Posterior cingulate gyrus (tissue), 11 donors: Measurements from ENCODE around the gene GLCE.

Experiments
- DNase-seq, 10 donors: peaks; one replicate each; pipeline versions ENCODE4 v3.0.0 to v3.0.0-alpha.2; 2020 to 2021; ENCODE audit warnings: mixed read lengths in 3 of 10
- intact Hi-C: fragments of 100-400 bp; cut with DNase I; formaldehyde crosslinking; loops from one replicate; pipeline ENCODE4 v1.15.1; 2023

GLCE gene

GRCh38 chr15:69313432-69314000 lies 153.1 kb downstream of the GLCE start:
- intact Hi-C loops = no loop called here
- peak in 2 of 10 donors; percentile 40 to 45 for DNase-seq

GRCh38 chr15:69314131-69314530 lies 153.7 kb downstream of the GLCE start:
- intact Hi-C loops = no loop called here
- DNase-seq = peak in 2 of 10 donors; percentile 35 to 64

GRCh38 chr15:69314736-69315135 lies 154.3 kb downstream of the GLCE start:
- peak in 1 of 10 donors; percentile 59 for DNase-seq
- intact Hi-C loops = no loop called here

- intact Hi-C loops = no loop called here
- DNase-seq = peak in 1 of 10 donors; percentile 45
Observed at GRCh38 chr15:69315402-69316110, 155.1 kb downstream of the GLCE start.

- peak in 1 of 10 donors; percentile 45 for DNase-seq
Observed at GRCh38 chr15:69316291-69316690, 155.9 kb downstream of the GLCE start.

DNA sequence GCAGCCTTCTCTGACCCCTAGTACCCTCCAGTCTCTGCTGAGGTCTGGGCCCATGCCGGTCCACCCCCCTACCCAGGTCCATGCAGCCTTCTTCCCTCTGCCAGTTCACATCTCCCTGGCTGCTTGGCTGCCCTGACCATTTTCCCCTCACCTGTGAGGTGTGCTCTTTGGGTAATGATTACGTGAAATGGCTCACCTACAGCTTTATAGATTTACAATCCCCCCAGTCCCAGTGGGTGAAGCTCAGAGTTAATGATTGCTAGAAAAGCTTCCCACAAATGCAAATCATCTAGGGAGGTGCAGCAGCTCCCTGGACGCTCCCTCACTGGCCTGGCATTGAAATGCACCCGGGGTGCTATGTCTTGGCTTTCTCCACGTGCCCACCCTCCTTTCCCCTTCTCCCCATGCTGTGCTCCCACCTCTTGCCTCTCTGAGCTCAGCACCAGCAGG lies 157.0 kb downstream of the GLCE start:
- no peak for DNase-seq

More at GRCh38 chr15:69316291-69316690, 155.9 kb downstream of the GLCE start:
- intact Hi-C loops = no loop called here

DNA sequence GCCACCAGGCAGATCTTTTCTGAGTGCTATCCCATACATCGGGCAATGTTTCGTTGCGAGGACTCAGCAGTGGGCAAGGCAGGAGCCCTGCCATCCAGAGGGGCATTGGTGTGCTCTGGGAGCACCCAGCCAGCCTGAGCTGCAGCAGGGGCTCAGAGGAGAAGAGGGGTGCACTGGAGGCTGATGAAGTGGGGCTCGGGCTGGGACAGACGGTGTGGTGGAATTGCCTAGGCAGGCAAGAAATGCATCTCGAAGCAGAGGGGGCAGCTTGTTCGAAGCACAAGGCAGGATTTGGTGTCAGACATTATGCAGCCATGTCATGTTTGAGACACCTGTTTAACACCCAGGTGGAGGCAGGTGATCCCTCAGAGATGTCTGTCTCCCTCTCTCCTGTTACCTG lies 157.6 kb downstream of the GLCE start:
- peak in 1 of 10 donors; percentile 52 for DNase-seq
- intact Hi-C loops = no loop called here

More for the DNA sequence above, 157.0 kb downstream of the GLCE start:
- intact Hi-C loops = no loop called here

DNA sequence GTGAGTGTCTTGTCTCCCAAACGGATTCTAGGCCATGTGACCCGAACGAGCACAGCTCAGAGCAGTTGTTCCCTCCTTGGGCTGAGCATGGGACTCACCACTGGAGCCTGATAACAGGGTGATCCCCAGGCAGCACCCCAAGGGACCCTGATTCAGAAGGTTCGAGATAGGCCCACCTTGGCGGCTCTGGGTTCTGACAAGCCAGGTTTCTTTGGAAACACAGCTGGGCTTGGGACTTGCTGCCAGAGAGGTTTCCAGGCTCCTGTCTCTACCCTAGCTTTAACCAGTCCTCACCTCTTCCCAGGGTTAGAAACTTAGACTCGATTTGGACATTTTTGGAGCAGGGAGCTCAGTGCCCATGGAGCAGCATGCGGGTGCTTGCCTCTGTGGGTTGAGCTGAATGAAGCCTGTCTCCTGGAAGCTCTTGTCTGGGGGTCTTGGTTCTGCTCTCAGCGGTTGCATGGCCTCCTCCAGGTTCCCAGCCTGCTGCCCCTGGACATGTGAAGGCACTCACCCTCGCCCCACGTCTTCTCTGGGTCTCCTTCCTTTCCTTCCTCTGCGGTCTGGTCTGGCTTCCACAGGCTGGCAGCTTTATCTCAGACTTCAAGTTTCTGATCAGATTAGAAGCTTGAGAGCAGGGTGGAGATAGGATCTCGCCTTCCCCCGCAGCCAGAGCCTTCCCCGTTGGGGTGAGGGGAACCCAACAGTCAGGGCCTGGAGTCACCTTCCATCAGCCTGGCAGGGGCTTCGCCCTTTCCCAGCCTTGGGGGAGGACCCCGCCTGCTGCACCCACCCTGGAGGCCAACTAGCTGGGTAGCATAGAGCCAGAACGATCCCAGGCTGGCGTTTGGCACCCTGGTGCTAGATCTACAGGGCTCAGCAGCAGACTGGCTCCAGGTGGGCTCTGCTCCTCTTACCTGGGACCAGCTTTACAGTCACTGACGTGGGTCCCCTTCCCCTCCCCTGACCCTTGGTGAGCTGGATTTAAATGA lies 159.2 kb downstream of the GLCE start:
- intact Hi-C loops = no loop called here
- DNase-seq = peak in 2 of 10 donors; percentile 48 to 81

GRCh38 chr15:69320977-69321554 lies 160.6 kb downstream of the GLCE start:
- DNase-seq = no peak
- intact Hi-C loops = no loop called here
